Parathyroid adenoma (tissue), 2 donors: Measurements from ENCODE around the gene UBE2H.

Experiments used
- H2AFZ ChIP-seq: fragments of 300-600 bp; sonication (generic); one replicate; pipeline ENCODE4 v1.7.0; 2017; ENCODE audit warnings: antibody characterized with exemption, mild to moderate bottlenecking
- H3K27ac ChIP-seq: fragments of 300-600 bp; sonication (generic); one replicate; pipeline ENCODE4 v1.7.0; 2017
- H3K27me3 ChIP-seq: fragments of 300-600 bp; sonication (generic); one replicate; pipeline ENCODE4 v1.7.0; 2017; ENCODE audit warnings: low read length; ENCODE audit not compliant: control insufficient read depth, insufficient read depth
- H3K36me3 ChIP-seq: fragments of 300-600 bp; sonication (generic); one replicate; pipeline ENCODE4 v1.7.0; 2017; ENCODE audit warnings: low read length; ENCODE audit not compliant: control insufficient read depth, insufficient read depth
- H3K4me1 ChIP-seq: fragments of 300-600 bp; sonication (generic); one replicate; pipeline ENCODE4 v1.7.0; 2017; ENCODE audit warnings: control low read depth
- H3K4me2 ChIP-seq: fragments of 300-600 bp; sonication (generic); one replicate; pipeline ENCODE4 v1.7.0; 2017; ENCODE audit warnings: low read length
- H3K4me3 ChIP-seq: fragments of 300-600 bp; sonication (generic); one replicate; pipeline ENCODE4 v1.7.0; 2017; ENCODE audit warnings: low read depth, low read length
- H3K79me2 ChIP-seq: fragments of 300-600 bp; sonication (generic); one replicate; pipeline ENCODE4 v1.7.0; 2017; ENCODE audit warnings: control low read depth
- H3K9ac ChIP-seq: fragments of 300-600 bp; sonication (generic); one replicate; pipeline ENCODE4 v1.7.0; 2017; ENCODE audit warnings: mild to moderate bottlenecking
- H3K9me3 ChIP-seq: fragments of 300-600 bp; sonication (generic); one replicate; pipeline ENCODE4 v1.7.0; 2017; ENCODE audit warnings: low read length; ENCODE audit not compliant: control insufficient read depth
- TF ChIP-seq, protein P1 (sequence below): fragments of 300-600 bp; sonication (generic); IDR thresholded peaks from one replicate; pipeline ENCODE4 v1.7.0; 2017; ENCODE audit warnings: antibody characterized with exemption, mild to moderate bottlenecking
- donor health status: primary hyperparathyroidism.

The UBE2H gene

DNA sequence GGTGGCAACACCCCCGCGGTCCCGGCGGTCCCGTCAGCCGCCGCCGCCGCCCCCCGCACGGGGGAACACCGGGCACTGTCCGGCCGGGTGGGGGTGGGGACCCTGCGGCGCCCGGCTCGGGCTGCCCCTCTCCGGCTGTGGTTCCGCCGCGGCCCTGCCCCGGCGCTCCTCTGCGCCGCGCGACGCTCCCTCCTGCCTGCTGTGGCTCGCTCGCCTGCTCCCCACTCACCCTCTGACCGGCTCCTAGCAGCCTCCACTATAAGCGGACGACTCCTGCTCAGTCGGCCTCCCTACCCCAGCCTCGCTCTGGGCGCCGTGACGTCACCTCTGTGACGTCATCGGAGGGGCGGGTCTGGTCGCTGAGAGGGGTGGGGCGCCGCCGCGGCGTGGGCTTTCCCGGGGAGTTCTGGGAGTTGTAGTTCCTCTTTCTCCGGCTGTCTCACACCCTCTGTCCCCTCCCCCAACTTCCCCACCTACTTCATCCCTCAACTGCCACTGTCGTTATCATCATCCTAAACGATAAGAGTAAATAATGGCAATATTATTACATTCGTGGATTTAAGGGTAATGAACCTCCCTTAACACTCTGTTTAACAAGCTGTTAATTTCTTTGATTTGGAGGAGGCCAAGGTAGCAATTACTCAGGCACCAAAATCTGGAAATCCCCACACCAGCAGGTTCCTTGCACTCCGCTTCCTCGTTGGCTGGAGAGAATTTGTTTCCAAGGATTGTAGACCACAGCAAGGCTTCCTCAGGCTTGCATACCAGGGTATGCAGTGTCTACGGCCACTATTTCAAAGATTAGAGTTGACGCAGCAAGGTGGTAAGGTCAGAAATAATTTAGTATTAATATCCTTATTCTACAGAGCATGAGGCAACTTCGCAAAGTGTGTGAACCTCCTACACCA is at the start of gene UBE2H:
Gene UBE2H (minus strand): TSS at position 308 of the 908 bp plus-strand sequence. CDS start 405 bp downstream, outside the sequence.
- no peaks in the 10 kb centered on the region for H3K27me3 ChIP-seq
- H3K4me1 ChIP-seq, result peaks cover 21% of the 10 kb centered on the region
- peak within 1 kb of the TSS; percentile 81 for H2AFZ ChIP-seq
- peak within 1 kb of the TSS; percentile 87 for H3K27ac ChIP-seq
- TF ChIP-seq, protein P1, sequence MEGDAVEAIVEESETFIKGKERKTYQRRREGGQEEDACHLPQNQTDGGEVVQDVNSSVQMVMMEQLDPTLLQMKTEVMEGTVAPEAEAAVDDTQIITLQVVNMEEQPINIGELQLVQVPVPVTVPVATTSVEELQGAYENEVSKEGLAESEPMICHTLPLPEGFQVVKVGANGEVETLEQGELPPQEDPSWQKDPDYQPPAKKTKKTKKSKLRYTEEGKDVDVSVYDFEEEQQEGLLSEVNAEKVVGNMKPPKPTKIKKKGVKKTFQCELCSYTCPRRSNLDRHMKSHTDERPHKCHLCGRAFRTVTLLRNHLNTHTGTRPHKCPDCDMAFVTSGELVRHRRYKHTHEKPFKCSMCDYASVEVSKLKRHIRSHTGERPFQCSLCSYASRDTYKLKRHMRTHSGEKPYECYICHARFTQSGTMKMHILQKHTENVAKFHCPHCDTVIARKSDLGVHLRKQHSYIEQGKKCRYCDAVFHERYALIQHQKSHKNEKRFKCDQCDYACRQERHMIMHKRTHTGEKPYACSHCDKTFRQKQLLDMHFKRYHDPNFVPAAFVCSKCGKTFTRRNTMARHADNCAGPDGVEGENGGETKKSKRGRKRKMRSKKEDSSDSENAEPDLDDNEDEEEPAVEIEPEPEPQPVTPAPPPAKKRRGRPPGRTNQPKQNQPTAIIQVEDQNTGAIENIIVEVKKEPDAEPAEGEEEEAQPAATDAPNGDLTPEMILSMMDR, result no peak
- H3K4me3 ChIP-seq, result peak within 1 kb of the TSS; percentile 94
- H3K36me3 ChIP-seq, result no peaks in the 10 kb centered on the region
- H3K9me3 ChIP-seq, result no peaks in the 10 kb centered on the region
- peak within 1 kb of the TSS; percentile 93 for H3K4me2 ChIP-seq
- peaks cover 25% of the 10 kb centered on the region for H3K79me2 ChIP-seq
- peak within 1 kb of the TSS; percentile 68 for H3K9ac ChIP-seq

DNA sequence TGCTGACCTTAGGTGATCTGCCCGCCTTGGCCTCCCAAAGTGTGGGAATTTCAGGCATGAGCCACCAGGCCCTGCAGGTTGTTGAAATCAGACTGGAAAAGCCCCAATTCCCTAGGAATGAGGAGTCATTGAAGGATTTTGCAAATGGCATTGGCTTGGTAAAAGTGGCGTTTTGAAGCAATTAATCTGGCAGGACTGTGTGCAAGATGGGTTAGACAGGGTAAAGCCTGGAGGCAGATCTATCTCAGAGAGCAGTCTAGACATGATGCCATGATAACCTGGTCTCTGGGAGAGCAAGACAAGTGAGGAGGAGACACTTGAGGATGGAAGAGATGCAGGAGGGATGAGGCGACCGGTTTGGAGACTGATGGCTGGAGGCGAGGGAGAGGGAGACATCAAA is 45.7 kb upstream of the UBE2H start:
- Histone ChIP-seq H3K9ac (no peak overlapping the region), H3K27me3 (no peaks in the 10 kb centered on the region), H3K4me1 (no peaks in the 10 kb centered on the region), H3K79me2 (no peaks in the 10 kb centered on the region), H3K4me3 (no peak overlapping the region), H3K4me2 (no peak overlapping the region), H3K27ac (no peak overlapping the region), H2AFZ (no peak overlapping the region), H3K36me3 (no peaks in the 10 kb centered on the region), H3K9me3 (no peaks in the 10 kb centered on the region)
- TF ChIP-seq, protein P1, result no peak

DNA sequence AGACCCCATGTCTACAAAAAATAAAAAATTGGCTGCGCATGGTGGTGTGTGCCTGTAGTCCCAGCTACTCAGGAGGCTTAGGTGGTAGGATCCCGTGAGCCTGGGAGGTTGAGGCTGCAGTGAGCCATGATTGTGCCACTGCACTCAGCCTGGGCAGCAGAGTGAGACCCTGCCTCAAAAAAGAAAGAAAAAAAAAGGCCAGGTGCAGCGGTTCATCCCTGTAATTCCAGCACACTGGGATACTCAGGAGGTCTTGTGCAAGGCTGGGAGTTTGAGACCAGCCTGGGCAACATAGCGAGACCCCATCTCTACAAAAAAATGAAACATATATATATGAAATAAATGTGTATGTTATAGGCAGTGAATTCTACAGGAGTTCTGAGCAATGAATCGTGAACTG is 44.5 kb upstream of the UBE2H start:
- Histone ChIP-seq H3K9me3 (no peaks in the 10 kb centered on the region), H3K79me2 (no peaks in the 10 kb centered on the region), H3K27ac (no peak overlapping the region), H3K36me3 (no peaks in the 10 kb centered on the region), H3K9ac (no peak overlapping the region), H3K4me2 (no peak overlapping the region), H2AFZ (no peak overlapping the region), H3K27me3 (no peaks in the 10 kb centered on the region), H3K4me1 (no peaks in the 10 kb centered on the region), H3K4me3 (no peak overlapping the region)
- TF ChIP-seq, protein P1, result no peak

DNA sequence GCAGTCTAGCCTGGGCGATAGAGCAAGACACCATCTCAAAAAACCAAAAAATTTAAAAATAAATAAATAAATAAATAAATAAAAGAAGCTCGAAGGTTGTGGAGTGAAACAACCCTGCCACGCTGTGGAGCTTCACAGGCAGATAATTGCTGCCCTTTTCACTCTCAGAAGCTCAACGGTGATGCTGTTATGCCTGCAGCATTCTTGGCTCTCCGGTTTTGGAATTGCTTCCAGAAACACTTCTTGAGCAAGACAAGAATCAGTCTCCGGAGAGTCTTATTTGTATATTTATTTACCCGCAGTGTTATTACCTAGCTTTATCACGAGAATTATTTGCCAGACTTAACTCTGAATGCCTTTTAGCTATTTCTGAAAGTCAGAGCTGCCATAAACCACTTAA is 40.5 kb upstream of the UBE2H start:
- TF ChIP-seq, protein P1, result no peak
- Histone ChIP-seq H3K27me3 (no peaks in the 10 kb centered on the region), H2AFZ (no peak overlapping the region), H3K27ac (no peak overlapping the region), H3K4me3 (no peak overlapping the region), H3K4me1 (peaks cover 7% of the 10 kb centered on the region), H3K4me2 (no peak overlapping the region), H3K9me3 (no peaks in the 10 kb centered on the region), H3K9ac (no peak overlapping the region), H3K36me3 (no peaks in the 10 kb centered on the region), H3K79me2 (no peaks in the 10 kb centered on the region)
